Endometrial microvascular endothelial cells (primary cell): ENCODE data around the gene CDH12. TPM values are rescaled to one million over a fixed set of nuclear protein-coding genes. Genes with fewer than 3 reads are reported as not detected.
"Not testable (repeated sequence)": the region's sequence is repeated elsewhere in the genome, so short reads cannot be mapped to it uniquely, and the experiment has no call there.

ENCODE experiments used
- in situ Hi-C: cut with HindIII; loops from 2 replicates; pipeline ENCODE4 v1.10.0; 2017; ENCODE audit warnings: low sequenced_read_pairs, low pct_unique_long_range_greater_than_20kb; ENCODE audit errors: inconsistent ontology term
- total RNA-seq: library from RNA; depleted of rRNA; stranded (reverse); fragments of >200 nt; gene quantifications from one replicate; pipeline ENCODE4 v1.2.3, GENCODE V29; 2015; ENCODE audit errors: inconsistent ontology term

The CDH12 gene
- total RNA-seq, 1 donor from 2014 or later: not detected

DNA sequence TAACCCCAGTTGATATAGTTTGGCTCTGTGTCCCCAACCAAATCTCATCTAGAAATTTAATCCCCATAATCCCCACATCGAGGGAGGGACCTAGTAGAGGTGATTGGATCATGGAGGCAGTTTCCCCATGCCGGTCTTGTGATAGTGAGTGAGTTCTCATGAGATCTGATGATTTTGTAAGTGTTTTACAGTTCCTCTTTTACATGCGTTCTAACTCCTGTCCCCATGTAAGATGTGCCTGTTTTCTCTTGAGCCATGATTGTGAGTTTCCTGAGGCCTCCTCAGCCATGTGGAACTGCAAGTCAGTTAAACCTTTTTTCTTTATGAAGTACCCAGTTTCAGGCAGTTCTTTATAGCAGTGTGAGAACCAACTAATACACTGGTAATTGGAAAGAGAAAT, 73.6 kb downstream of the CDH12 start:
- in situ Hi-C loops: no loop called here

DNA sequence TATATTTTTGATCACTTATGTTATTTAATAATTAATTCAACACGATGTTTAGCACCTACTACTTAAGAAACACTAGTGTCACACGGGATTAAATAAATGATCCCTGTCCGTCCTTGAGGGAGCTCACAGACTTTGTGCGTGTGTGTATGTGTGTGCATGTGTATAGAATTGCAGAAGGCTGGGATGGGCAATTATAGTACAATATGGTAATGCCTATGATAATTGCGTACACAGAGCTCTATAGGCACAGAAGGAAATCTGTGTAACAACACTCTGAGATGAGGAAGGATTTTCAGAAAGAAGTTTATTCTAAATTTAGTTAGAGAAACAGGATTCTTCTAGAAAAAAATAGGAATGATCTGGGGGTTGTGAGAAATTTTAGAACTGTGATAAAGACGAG, 76.9 kb downstream of the CDH12 start:
- in situ Hi-C loops: no loop called here

DNA sequence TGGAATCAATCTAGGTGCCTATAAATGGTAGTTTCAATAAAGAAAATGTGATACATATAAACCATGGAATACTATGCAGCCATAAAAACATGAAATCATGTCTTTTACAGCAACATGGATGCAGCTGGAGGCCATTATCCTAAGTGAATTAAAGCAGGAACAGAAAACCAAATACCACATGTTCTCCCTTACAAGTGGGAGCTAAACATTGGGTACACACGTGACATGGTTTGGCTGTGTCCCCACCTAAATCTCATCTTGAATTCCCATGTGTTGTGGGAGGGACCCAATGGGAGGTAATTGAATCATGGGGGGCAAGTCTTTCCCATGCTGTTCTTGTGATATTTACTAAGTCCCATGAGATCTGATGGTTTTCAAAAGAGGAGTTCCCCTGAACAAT, 78.9 kb downstream of the CDH12 start:
- in situ Hi-C loops: not testable (repeated sequence)

- in situ Hi-C loops: no loop called here
Observed at GRCh38 chr5:22764736-22765135, 88.4 kb downstream of the CDH12 start.

- in situ Hi-C loops: no loop called here
Observed at GRCh38 chr5:22757776-22758175, 95.4 kb downstream of the CDH12 start.

DNA sequence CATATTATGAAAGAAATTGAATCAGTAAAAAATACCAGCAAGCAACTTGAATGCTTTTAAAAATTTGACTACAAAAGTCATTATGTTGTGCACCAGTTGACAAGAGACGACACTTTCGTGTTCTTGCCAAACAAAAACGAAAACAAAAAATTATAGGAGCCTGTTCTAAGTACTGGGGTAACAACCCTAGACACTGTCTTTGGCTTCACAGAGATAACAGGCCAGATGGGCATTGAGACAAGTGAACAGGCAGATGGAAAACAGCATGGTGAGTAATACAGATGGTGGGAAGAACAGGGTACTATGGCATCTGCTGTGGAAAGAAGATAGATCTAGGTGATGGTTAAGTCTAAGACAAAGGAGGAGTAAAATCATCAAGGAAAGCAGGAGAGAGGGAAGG, 99.0 kb downstream of the CDH12 start:
- in situ Hi-C loops: no loop called here

DNA sequence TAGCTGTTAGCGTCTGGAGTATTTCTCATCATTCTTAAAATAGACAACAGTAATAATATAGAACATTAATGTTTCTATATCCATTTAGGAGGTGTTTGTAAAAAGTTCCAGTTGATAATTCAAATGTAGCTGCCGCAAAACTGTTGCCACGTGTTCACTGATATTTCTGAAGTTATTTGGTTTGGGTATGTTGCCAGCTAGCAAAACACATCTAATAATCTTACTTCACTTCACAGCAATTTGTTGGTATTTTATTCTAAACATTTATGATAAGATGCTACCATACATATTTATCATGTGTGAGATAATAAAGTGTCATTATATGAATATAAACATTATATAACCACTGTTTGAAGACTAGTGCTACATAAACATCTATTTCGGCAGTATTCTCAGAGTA, 101.6 kb downstream of the CDH12 start:
- in situ Hi-C loops: no loop called here

DNA sequence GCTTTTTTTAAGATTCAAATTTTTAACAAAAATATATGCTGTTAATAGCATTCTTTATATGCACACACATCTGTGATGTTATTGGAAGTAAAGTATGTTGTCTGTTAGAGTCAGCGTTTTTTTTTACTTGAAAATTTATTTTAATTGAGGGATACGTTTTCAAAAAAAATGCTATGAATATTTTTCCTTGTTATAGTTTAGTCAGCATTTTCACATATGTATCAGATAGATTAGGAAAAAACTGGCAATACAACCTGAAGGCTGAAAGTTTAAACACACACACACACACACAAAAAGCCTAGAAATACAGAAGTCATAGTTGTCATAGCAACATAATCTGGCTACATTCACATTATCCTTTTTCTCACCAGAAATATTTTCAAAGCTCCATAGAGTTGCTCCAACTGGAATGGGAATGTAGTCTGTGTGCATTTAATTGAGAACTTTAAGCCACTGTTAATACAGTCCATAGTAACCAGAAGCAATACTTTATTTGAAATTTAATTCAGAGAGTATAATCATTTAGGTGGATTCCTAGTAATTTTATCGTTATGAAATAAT, 116.6 kb downstream of the CDH12 start:
- in situ Hi-C loops: no loop called here

DNA sequence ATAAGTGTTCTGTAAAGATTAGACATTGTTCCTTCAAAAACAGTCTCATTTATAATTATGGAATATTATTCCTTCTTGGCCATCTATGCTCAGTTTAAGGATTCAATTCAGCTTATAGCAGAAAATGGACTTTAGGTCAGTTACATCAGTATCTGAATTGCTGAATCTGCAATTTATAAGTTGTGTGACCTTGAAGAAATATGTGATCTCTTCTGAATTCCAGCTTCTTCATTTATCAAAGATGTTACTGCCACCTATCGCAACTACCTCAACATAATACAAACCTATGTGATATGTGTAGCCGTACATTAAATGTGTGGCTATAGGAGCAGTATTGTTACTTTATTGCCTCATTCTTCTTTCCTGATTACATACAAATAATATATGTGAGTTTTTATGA, 118.2 kb downstream of the CDH12 start:
- in situ Hi-C loops: no loop called here

- in situ Hi-C loops: no loop called here
Observed at GRCh38 chr5:22728610-22729009, 124.5 kb downstream of the CDH12 start.

DNA sequence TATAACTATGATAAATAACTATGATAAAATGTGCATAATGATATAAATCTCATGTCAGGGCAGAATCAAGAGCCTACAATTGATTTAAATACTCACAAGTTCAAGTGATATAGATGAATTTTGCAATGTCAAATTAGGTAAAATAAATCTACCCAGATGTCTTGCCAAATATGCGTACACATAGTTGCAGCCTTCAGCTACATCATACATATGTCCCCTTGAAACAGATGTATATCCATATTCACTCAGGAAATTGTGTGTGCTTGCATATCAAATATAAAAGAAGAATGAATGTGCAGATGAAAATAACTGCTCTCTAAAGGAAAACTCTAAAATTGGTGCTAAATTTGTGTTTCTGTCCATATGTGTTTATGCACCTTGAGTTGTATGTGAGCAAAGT, 130.7 kb downstream of the CDH12 start:
- in situ Hi-C loops: no loop called here

GRCh38 chr5:22722056-22722455, 131.1 kb downstream of the CDH12 start:
- in situ Hi-C loops: no loop called here

DNA sequence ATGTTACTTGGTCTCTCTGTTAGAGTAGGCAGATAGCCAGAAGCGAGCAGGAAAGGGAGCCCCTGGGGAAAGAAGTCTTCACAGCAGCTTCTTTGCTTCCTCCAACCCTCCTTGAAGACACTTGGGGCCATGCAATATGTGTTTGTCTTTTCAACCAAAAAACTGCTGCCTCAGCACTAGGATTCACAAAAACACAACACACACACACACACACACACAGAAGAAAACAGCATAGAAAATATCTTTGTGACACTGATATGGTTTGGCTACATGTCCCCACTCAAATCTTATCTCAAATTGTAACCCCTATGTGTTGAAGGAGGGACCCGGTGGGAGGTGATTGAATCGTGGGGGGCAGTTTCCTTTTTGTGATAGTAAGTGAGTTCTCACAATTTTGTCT, 133.3 kb downstream of the CDH12 start:
- in situ Hi-C loops: no loop called here

DNA sequence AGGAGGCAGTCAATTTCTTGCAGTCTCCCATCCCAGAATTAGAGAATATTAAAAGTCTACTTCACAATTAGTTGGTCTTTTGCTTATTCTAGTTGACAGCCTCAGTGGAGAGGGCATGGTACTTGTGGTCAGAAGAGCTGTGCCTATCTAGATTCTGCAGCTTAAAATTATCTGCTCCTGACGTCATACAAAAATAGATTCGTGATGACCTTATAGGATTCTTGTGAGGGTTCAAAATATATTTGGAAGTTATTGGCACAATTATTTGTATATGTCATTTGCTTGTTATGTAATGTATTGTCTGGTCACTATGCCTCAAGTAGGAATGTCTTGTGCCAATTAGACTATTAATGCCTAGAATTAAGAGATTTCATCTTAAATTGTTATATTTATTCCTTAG, 142.5 kb downstream of the CDH12 start:
- in situ Hi-C loops: no loop called here

DNA sequence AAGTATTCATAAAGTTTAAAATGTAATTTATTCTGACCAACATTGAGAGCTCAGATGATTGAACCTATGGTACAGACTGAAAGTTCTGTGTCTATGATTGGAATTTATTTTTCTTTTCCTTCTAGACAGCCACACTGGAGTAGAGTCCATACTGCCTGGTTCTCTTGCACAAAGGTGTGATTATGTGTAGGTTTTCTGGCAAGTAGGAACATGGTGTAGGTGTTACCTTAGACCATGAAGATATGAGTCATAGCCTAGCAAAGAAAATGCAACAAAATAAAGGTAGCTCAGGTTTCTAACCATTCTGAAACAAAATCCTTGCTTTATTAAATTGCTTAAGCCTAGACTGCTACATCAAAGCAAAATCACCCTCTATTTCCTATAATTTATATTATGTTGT, 143.4 kb downstream of the CDH12 start:
- in situ Hi-C loops: no loop called here

DNA sequence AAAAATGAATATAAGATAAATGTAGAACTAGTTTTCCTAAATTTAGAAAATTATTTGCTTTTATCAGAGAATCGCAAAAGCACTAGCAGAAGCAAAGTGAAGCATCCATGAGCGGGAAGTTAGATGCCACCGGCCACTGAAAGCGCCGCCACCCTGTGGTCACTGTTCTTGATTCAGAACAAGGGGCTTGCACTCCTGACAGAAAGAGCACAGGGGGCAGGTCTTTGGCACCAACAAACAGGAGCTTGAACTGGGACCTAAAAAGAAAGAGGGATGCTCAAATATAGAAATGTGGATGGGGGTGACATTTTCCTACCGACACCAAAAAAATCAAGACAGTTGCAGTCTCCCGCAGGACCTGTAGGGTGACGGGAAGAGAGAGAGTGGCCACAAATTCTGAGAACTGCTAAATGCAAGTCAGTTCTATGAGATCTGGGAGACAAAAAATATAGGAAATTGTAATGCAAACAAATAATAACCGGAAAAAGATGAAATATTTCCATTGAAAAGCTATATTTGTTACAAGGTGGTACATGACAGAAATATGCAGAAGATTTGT, 144.3 kb downstream of the CDH12 start:
- in situ Hi-C loops: no loop called here

- in situ Hi-C loops: no loop called here
Observed at GRCh38 chr5:22706901-22707300, 146.2 kb downstream of the CDH12 start.

DNA sequence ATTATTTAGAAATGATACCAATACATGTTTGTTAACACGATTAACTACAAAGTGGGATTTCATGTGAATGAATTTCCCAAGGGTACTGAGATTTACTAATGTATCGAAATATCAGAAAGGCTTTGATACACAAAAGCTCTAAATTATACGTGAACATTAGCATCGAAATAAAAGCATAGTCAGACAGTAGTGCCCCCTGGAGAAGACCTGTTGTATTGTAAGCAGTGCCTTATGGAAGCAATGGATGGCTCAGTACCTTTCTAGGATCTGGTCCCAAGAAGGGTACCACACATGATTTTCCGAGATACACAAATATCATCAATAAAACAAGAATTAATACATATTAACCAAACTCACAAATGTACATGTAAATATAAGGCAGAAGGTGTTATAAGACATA, 153.8 kb downstream of the CDH12 start:
- in situ Hi-C loops: no loop called here

DNA sequence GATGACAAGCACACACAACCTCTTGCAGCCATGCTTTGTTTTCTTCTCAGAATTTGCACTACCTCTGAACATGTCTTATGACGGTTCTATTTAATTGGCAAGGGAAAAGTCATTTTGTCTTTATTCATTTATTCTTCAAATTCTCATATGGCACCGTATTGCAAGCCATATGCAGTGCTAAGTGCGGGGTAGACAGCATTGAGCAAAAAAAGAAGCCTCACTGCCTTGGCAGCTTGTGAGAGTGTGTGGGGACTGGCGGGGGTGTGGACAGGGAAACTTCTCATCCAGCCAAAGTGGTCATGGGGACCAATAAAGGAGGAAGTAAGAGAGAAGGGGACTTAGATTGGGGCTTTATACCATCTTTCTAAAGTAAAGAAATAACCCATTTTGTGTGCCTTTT, 160.0 kb downstream of the CDH12 start:
- in situ Hi-C loops: no loop called here

DNA sequence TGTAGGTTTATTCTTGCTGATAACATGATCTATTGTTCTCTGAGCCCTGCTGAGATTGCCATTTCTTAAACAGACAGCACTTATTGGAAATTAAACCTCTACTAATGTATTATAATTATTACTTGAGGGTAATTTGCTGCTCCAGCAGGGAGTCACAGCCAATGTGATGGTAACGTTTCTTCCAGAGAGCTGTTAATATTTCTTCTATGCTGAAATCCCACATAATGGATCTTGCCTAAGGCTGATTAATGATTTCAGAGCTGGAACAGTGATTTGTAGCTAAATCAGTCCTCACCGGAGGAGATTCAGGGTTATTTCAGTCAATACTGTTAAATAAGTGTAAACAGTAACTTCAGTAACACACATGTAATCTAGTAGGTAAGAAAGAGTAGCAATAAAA, 170.1 kb downstream of the CDH12 start:
- in situ Hi-C loops: no loop called here

DNA sequence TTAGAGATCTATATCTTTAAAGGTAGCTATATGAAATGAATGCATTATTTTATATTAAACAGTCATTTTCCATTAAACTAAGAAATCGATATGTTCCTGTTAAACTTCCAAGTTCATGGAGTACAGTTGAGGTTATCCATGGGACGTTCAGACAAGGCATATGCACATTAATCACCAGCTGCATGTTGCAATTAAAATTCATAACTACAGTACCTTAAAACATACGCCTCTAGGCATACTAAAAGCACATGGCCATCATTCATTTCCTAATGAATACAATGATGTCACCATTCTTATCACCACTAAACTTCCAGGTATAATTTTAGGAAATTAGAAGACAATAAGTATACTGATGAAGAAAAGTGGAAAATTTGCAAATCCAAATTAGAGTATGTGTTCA, 174.3 kb downstream of the CDH12 start:
- in situ Hi-C loops: no loop called here
